ENCODE data around the gene BOC.

BOC gene

GRCh38 chr3:113250566-113250965 lies 39.2 kb downstream of the BOC start:
- FAIRE-seq: no peak

DNA sequence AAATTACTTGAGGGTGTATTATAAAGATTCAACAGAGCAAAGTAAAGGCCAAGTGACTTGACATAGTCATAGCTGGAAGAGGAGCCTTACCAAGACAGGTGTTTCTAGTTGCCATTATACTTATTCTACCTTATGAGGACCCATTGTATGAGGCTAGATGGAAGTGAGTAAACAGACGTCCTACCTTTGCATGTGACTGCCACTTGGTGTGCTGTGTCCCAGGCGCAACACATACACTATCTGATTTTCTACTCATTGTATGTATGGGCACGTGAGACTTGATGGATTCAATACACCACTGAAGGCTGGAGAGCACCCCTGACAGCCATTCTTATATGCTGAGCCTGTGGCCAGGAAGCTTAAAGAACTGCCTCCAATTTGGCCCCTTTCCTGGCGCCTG lies 40.5 kb downstream of the BOC start:
- FAIRE-seq: no peak

- no peak for FAIRE-seq
Observed at GRCh38 chr3:113252553-113252952, 41.2 kb downstream of the BOC start.

DNA sequence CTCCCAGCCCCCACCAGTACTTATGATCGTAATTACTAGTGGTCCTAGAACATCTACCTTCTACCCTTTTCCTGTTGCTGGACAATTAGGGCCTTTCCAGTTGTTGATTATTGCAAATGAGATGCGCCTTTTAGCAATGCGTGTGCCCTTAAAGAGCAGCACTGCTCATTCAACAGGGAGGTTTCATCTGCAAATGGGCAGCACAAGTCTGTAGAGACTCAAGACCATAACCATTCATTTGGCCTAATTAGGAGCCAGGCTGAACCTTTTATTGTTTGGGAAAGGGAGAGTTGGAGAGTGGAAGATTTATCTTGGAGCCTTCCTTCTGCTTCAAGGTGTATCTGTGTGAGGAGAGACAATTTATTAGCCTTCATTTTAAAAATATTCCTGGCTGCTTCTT lies 42.3 kb downstream of the BOC start:
- FAIRE-seq: no peak

DNA sequence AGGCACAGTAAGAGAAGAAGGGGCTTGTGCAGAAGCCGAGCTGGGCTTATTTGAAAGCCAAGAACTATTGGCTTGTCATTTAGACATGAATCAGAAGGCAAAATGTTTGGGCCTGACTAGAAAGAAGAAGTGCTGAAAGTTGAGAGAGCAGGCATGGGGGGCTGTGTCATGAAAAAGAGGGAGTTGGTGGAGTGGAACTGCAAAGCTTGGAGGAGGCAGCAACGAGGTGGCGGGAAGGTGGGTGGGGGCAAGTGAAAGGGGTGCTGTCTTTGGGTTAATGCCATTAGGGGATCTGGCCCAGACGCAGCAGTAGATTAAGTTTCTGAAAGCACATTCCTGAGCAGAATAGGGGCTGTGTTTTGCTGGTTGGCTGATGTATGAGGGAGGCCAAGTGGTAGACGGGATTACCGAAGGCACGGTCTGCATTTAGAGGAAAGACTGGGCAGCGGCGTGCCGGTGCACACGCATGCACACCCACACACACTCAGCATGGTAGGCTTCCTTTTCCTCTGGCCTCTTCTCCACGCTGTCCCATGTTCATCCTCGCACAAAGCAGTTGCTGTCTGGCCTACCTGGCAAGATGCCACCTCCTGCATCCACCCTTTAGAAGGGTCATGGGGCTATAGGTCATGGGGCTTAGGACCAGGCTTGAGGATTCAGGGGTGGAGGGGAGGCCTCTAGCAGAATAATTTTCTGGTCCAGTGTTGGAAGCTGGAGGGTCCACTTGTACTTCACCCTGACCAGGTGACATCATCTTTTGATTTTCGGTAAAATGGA lies 43.0 kb downstream of the BOC start:
- FAIRE-seq: no peak

- FAIRE-seq: no peak
Observed at GRCh38 chr3:113255100-113255853, 43.9 kb downstream of the BOC start.

GRCh38 chr3:113255854-113256615 lies 44.7 kb downstream of the BOC start:
- no peak for FAIRE-seq

- no peak for FAIRE-seq
Observed at GRCh38 chr3:113258361-113258760, 47.0 kb downstream of the BOC start.

GRCh38 chr3:113259196-113259595 lies 47.8 kb downstream of the BOC start:
- no peak for FAIRE-seq

DNA sequence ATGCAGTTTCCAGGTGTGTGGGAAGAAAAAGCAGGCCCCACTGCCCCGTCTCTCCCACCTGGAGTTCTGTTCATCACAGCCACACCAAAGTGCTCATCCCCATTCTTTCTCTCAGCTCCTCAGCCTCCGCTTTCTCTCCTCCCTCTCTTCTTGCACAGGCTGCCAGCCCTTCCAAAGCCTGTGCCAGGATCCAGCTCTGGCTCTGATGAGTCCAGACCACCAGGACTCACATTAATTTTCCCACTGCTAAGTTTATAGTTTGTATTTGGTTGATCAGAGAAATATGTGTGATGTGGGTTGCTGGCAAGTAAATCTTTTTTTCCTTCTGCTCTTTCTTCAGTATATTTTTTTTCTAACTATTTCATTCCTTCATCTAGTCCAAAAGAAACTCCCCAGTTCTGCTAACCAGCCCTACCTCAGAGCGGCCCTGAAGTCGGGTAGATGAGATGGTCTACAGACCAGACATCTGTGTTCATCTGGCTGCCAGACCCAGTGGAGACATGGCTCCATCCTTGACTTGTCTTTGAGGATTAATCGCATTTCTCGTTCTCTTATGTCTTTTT lies 49.8 kb downstream of the BOC start:
- FAIRE-seq: no peak

DNA sequence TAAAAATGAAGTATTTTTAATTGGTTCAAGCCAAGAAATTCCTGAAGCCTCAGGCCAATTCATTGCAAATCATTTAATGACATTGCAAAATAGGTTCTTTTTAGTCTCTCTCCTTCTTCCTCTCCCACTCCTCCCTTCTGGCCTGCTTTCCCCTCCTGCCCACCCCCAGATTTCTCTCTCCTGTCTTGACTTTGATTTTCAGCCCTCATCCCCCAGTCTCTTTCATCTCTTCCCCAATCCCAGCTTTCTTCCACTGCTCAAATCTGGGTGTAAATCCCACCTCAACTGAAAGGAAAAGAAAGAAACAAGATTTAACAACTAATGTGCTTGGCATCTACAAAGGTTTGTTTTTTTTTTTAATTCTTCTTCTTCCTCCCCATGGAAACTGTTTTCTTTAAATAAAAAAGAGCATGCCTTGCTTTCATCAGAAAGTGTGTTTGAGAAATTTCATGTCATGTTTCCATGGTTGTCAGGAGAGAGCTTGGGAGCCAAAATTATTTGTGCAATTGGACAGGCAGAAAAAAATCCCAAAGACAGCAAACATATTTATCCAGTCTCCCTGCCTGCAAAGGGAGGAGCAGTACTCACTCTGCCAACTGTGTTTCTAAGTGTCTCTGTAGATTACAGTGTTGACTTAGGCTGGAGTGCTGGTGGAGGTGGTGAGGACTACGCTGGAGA lies 50.4 kb downstream of the BOC start:
- FAIRE-seq: no peak

DNA sequence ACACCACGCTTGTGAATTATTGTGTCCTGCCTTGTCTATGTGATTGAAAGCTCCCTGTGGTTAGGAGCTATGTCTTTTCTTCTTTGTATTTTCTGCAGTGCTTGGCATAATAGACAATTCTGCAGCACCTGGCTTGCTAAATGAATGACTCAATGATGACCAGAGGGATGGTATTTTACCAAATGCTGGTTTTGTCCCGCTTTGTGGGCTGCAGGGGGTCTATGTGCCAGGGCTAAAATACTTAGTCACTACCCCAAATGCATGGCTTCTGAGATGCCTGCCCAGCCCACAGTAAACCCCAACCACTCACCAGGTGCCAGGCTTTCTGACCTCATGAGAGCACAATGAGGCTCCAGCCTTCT lies 50.9 kb downstream of the BOC start:
- FAIRE-seq: no peak

DNA sequence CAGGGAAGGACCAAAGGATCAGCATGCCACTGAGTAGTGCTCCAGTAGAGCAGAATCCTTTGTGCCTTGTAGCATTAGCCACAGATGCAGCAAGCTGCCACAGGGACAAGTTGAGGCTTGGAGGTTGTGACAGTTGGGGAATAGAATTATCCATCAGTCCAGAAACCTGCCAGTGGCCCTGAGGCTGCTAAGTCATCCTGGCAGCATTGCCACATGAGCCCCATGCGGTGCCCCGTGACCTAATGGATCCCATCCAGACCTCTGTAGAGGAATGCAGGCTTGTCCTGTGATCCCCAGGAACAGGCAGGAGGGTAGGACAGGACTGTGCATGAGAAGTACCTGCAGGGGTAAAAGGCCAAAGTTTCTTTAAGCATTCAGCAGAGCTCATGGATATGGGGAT lies 51.7 kb downstream of the BOC start:
- no peak for FAIRE-seq

DNA sequence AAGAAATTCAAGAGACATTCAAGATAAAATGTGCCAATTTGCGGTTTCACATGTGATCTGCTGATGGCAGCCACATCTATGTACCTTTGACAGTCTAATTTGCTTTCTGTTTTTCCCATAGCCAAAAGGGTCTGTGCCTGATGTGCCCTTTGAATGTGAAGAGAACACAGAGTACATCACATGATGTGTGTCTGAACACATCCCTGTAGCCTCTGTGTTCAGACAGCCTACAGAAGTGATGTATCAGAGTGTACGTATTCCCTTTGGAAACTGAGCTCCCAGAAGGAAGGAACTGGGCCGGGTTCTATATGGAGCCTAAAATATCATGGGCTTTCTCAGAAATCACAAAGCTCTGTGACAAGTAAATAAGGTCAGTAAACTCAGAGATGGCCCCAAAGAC lies 52.4 kb downstream of the BOC start:
- no peak for FAIRE-seq

GRCh38 chr3:113264283-113265131 lies 53.1 kb downstream of the BOC start:
- FAIRE-seq: no peak

DNA sequence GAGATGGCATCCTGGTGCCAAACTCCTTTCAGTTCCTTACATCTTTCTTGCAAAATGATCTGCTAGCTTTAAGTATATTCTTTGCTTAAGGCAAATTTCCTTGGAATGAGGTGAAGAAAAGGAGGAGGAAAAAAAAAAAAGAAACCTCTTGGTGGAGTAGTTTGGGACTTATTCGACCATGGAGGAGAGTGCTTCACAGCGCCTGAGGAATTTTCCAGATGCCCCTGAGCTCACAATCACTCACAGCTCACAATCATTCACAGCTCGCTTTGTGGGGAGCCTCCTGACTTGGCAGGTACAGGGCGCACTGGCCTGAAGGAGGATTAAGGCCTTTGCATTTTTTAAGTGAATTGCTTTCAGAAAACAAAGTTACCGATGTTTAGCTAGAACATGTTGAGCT lies 53.9 kb downstream of the BOC start:
- no peak for FAIRE-seq

- no peak for FAIRE-seq
Observed at GRCh38 chr3:113266738-113267137, 55.4 kb downstream of the BOC start.

DNA sequence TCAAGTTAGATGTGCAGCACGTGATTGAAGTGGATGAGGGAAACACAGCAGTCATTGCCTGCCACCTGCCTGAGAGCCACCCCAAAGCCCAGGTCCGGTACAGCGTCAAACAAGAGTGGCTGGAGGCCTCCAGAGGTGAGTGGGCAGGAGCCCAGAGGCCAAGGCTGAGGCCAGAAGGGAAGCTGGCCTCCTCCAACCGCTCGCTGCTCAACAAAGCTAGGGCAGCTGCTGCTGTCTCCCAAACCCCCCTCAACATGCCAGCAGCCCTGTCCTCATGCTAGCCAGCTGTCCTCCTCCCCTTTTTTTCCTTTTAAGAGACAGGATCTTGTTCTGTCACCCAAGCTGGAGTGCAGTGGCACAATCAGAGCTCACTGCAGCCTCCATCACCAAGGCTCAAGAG lies 57.0 kb downstream of the BOC start:
- no peak for FAIRE-seq

DNA sequence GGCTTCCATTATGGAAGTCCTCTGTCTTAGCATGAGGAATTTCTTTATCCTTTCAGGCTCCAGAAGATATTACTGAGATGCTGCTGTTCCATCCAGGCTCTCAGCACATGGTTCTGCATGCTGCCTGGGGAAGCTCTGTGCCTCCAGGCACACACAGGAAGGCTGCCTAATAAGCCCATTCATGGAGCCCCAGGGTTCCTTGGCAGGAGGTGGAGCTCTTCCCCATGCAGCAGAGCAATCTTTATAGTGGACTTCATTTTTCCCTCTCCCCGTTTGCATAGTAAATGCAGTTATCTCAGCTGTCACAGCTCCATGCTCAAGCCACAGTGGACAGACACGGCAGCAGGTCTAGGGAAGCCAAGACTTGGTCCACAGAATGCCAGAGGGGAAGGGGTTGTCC lies 57.6 kb downstream of the BOC start:
- FAIRE-seq: no peak

GRCh38 chr3:113269661-113270060 lies 58.3 kb downstream of the BOC start:
- FAIRE-seq: no peak

GRCh38 chr3:113270068-113270467 lies 58.7 kb downstream of the BOC start:
- FAIRE-seq: no peak

DNA sequence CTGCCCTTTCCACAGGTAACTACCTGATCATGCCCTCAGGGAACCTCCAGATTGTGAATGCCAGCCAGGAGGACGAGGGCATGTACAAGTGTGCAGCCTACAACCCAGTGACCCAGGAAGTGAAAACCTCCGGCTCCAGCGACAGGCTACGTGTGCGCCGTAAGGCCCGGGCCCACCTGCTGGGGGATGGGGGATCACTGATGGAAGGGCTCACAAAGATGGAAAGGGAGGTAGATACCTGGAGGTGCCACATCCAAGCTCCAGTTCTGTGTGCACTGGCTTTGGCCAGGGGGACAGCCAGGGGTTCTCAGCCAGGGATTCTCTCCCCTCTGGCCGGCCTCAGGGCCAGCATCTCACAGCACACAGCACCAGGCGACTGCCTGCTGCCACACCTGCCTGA lies 59.4 kb downstream of the BOC start:
- FAIRE-seq: no peak

Data from A204.1 (cell line).